NCI-H128 (cell line): ENCODE data around the gene CRYBA4.

Experiments
- DNase-seq: peaks from one replicate; lab custom pipeline; 2025; ENCODE audit not compliant: unreplicated experiment; lab: John Stamatoyannopoulos, UW

CRYBA4 gene

GRCh38 chr22:26621663-26622062 lies at the start of gene CRYBA4:
TSS of gene CRYBA4 (plus strand) at chr22:26621963. CDS start at chr22:26622597, 634 bp downstream.
- DNase-seq, result no peak

- DNase-seq, result no peak
Measured at GRCh38 chr22:26573026-26573662, 48.6 kb upstream of the CRYBA4 start.

- no peak for DNase-seq
Measured at GRCh38 chr22:26574001-26574723, 47.6 kb upstream of the CRYBA4 start.

GRCh38 chr22:26576026-26576680 lies 45.6 kb upstream of the CRYBA4 start:
- DNase-seq, result no peak

GRCh38 chr22:26577081-26577480 lies 44.7 kb upstream of the CRYBA4 start:
- DNase-seq, result no peak

- DNase-seq, result no peak
Measured at GRCh38 chr22:26579331-26579886, 42.4 kb upstream of the CRYBA4 start.

GRCh38 chr22:26580240-26580962 lies 41.4 kb upstream of the CRYBA4 start:
- DNase-seq, result no peak

- DNase-seq, result no peak
Measured at GRCh38 chr22:26581026-26581425, 40.7 kb upstream of the CRYBA4 start.

GRCh38 chr22:26581633-26582168 lies 40.1 kb upstream of the CRYBA4 start:
- DNase-seq, result no peak

- no peak for DNase-seq
Measured at GRCh38 chr22:26584010-26584409, 37.8 kb upstream of the CRYBA4 start.

GRCh38 chr22:26585104-26585790 lies 36.5 kb upstream of the CRYBA4 start:
- no peak for DNase-seq

GRCh38 chr22:26586556-26587325 lies 35.0 kb upstream of the CRYBA4 start:
- no peak for DNase-seq

GRCh38 chr22:26587991-26588613 lies 33.7 kb upstream of the CRYBA4 start:
- no peak for DNase-seq

- DNase-seq, result no peak
Measured at GRCh38 chr22:26588729-26589366, 32.9 kb upstream of the CRYBA4 start.

- no peak for DNase-seq
Measured at GRCh38 chr22:26589367-26589844, 32.4 kb upstream of the CRYBA4 start.

- DNase-seq, result peak; percentile 36
Measured at GRCh38 chr22:26589845-26590736, 31.7 kb upstream of the CRYBA4 start, which contains the start of gene TPST2. TSS of gene TPST2 (minus strand) at chr22:26590132. CDS start at chr22:26541630, 48,502 bp downstream.

- DNase-seq, result no peak
Measured at GRCh38 chr22:26592421-26592891, 29.3 kb upstream of the CRYBA4 start.
